NCI-H446 treated with DMSO at 0.1 percent for 48 hours (cell line): ENCODE data around the gene U2AF2.

Source experiments
- DNase-seq: peaks from one replicate; lab custom pipeline; 2025; lab: John Stamatoyannopoulos, UW

Gene U2AF2

GRCh38 chr19:55690109-55690768, 35.4 kb downstream of the U2AF2 start:
- no peak for DNase-seq

GRCh38 chr19:55690769-55691545, 36.1 kb downstream of the U2AF2 start:
- no peak for DNase-seq

- no peak for DNase-seq
Measured at GRCh38 chr19:55691561-55692481, 37.0 kb downstream of the U2AF2 start.

GRCh38 chr19:55692681-55693081, 37.8 kb downstream of the U2AF2 start:
- DNase-seq: no peak

- DNase-seq: no peak
Measured at GRCh38 chr19:55693336-55693974, 38.6 kb downstream of the U2AF2 start.

GRCh38 chr19:55694241-55694655, 39.4 kb downstream of the U2AF2 start:
- DNase-seq: no peak

GRCh38 chr19:55694656-55695491, 40.0 kb downstream of the U2AF2 start:
- DNase-seq: no peak

GRCh38 chr19:55695511-55696290, 40.9 kb downstream of the U2AF2 start:
- no peak for DNase-seq

GRCh38 chr19:55696301-55697068, 41.6 kb downstream of the U2AF2 start:
- DNase-seq: no peak

GRCh38 chr19:55697069-55697440, 42.2 kb downstream of the U2AF2 start:
- no peak for DNase-seq

- no peak for DNase-seq
Measured at GRCh38 chr19:55697698-55698097, 42.9 kb downstream of the U2AF2 start.

GRCh38 chr19:55698256-55698655, 43.4 kb downstream of the U2AF2 start:
- no peak for DNase-seq

GRCh38 chr19:55699221-55699620, 44.4 kb downstream of the U2AF2 start:
- no peak for DNase-seq

GRCh38 chr19:55700813-55701212, 46.0 kb downstream of the U2AF2 start:
- no peak for DNase-seq

GRCh38 chr19:55702131-55702627, 47.3 kb downstream of the U2AF2 start:
- no peak for DNase-seq

- DNase-seq: no peak
Measured at GRCh38 chr19:55703790-55704215, 49.0 kb downstream of the U2AF2 start.

GRCh38 chr19:55704494-55705245, 49.8 kb downstream of the U2AF2 start:
- no peak for DNase-seq

GRCh38 chr19:55705972-55706371, 51.1 kb downstream of the U2AF2 start:
- no peak for DNase-seq

- no peak for DNase-seq
Measured at GRCh38 chr19:55711719-55712118, 56.9 kb downstream of the U2AF2 start.
